ENCODE measurements around the gene NEUROG2. TPM values are rescaled to one million over a fixed set of nuclear protein-coding genes. Genes with fewer than 3 reads are reported as not detected.

The NEUROG2 gene
- total RNA-seq, 1 experiment from 2014 or later = not detected

DNA sequence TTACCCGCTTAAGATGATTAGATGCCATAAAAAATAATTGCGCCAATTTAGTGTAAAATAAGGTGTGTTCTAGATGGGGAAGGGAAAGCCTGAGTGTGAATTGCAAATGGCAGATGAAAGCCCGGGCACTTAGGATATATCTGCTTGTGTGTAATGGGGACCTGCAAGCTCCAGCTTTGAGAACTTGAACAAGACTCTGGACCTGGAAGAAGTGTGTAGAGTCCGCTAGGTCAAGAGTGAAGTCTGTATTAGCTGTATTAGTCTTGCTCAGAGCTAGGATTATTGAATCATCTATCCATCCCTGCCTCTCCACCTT is 4.2 kb downstream of the NEUROG2 start:
- Mint-ChIP-seq H3K36me3 (ENCODE audit: insufficient read depth, unreplicated experiment) (no peaks in the 10 kb centered on the region), H3K4me1 (ENCODE audit: insufficient read depth, unreplicated experiment) (peaks cover 20% of the 10 kb centered on the region)
- BruUV-seq (replicated peaks) = no TSS peak

DNA sequence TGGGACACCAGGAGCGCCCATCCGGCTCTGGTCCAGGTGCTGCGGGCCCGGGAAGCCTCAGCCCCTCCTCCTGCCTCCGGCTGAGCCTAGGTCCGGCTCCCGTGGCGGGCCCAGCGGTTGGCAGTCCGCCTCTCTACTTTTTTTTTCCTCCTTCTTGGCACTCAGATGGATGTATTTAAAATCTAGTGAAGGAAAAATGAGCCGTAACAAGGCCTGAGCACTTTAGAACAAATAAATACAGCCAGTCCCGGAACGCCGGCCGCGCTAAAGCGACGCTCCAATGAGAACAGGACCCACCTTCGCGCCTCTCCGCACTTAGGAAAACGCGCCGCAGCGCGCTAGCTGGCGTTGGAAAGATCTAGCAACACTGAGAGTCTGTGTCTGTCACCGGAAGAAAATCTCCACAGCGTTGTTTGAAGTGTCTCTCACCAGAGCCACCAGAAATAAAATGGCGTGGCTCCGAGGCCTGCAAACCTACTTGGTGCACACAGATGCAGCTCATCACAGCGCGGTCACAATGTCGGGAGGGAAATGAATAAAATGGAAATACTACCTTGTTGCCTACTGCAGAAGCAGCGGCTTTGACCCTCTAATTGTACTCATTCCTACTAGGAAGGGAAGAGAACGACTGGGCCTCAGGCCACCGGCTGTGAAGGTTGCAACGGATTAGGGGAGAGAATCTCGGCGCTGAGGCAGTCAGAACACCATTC is 4.7 kb downstream of the NEUROG2 start:
- TF ChIP-seq, protein P1, sequence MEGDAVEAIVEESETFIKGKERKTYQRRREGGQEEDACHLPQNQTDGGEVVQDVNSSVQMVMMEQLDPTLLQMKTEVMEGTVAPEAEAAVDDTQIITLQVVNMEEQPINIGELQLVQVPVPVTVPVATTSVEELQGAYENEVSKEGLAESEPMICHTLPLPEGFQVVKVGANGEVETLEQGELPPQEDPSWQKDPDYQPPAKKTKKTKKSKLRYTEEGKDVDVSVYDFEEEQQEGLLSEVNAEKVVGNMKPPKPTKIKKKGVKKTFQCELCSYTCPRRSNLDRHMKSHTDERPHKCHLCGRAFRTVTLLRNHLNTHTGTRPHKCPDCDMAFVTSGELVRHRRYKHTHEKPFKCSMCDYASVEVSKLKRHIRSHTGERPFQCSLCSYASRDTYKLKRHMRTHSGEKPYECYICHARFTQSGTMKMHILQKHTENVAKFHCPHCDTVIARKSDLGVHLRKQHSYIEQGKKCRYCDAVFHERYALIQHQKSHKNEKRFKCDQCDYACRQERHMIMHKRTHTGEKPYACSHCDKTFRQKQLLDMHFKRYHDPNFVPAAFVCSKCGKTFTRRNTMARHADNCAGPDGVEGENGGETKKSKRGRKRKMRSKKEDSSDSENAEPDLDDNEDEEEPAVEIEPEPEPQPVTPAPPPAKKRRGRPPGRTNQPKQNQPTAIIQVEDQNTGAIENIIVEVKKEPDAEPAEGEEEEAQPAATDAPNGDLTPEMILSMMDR (IDR thresholded peaks at IDR 0.05; ENCODE audit: unreplicated experiment) = no peak
- H3K4me3 Mint-ChIP-seq (ENCODE audit: unreplicated experiment) = no peak overlapping the region
- no TSS peak for BruUV-seq (replicated peaks)

More for the DNA sequence above, 4.2 kb downstream of the NEUROG2 start:
- TF ChIP-seq, protein P1 (IDR thresholded peaks at IDR 0.05; ENCODE audit: unreplicated experiment) = no peak
- peaks cover 79% of the 10 kb centered on the region for H3K27me3 Mint-ChIP-seq (ENCODE audit: insufficient read depth, unreplicated experiment)
- CTCF ChIA-PET = interaction anchor here (0.6 to 1.9 kb wide), 3 partner anchors 12 to 128 kb away, joined by 3 to 9 read pairs (median 3); no protein-coding TSS in a partner anchor
- POLR2A ChIA-PET = interaction anchor here (1.3 kb wide), 1 partner anchor 9 kb away, joined by 3 read pairs; no protein-coding TSS in a partner anchor
- no peak overlapping the region for H3K27ac Mint-ChIP-seq (ENCODE audit: low read depth, unreplicated experiment)
- no peak for DNase-seq (ENCODE audit: unreplicated experiment)
- no peaks in the 10 kb centered on the region for H3K9me3 Mint-ChIP-seq (ENCODE audit: unreplicated experiment)
- no peak overlapping the region for H3K4me3 Mint-ChIP-seq (ENCODE audit: unreplicated experiment)
- intact Hi-C loops (cut with micrococcal nuclease) = no loop called here

DNA sequence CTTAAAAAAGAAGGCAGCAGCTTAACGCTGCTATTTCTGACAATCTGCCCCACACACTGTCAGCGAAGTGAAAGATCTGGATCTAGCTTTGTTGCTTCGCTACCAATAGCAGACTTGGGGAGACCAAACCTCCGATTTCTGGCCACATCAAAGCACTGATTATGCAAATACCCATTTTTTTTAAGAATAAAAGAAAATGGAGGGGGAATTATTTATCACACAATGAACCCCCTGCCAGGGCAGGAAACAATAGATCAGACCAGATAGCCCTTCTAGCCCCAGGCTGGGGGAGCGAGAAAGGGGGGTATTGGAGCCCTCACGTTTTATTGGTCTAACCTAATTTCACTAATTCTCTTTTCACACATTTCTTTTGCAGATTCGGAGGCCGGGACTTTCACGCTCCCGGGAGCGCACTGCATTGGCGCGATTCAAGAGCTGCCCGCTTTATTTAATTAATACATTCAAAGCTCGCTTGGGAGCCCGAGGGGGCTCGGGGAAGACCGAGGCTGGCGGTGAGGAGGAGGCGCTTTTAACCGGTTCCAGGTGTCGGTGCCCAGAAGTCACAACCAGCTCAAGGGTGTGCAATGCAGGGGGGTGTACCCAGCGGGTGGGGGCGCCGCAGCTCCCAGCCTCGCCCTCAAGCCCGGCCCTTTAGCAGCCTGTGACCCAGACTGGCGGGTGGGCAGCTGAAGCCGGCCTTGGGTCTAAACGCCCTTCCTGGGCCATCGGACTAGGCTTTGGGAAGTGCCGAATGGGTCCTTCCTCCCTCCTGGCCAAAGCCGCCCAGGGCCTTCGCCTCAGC is 5.5 kb downstream of the NEUROG2 start:
- Mint-ChIP-seq H3K36me3 (ENCODE audit: insufficient read depth, unreplicated experiment) (no peaks in the 10 kb centered on the region), H3K4me3 (ENCODE audit: unreplicated experiment) (peak overlapping the region; percentile 67), H3K27ac (ENCODE audit: low read depth, unreplicated experiment) (no peak overlapping the region), H3K27me3 (ENCODE audit: insufficient read depth, unreplicated experiment) (peaks cover 66% of the 10 kb centered on the region), H3K4me1 (ENCODE audit: insufficient read depth, unreplicated experiment) (peaks cover 17% of the 10 kb centered on the region), H3K9me3 (ENCODE audit: unreplicated experiment) (no peaks in the 10 kb centered on the region)
- DNase-seq (ENCODE audit: unreplicated experiment) = no peak
- intact Hi-C loops (cut with micrococcal nuclease) = no loop called here
- ChIA-PET CTCF (interaction anchor here (0.6 to 1.6 kb wide), 3 partner anchors 13 to 96 kb away, joined by 3 to 5 read pairs (median 3); no protein-coding TSS in a partner anchor), POLR2A (no interaction called here)
- TF ChIP-seq, protein P1 (IDR thresholded peaks at IDR 0.05; ENCODE audit: unreplicated experiment) = no peak
- no TSS peak for BruUV-seq (replicated peaks)

More for the DNA sequence above, 4.7 kb downstream of the NEUROG2 start:
- ChIA-PET CTCF (interaction anchor here (0.6 to 1.6 kb wide), 2 partner anchors 13 to 95 kb away, joined by 3 to 5 read pairs; no protein-coding TSS in a partner anchor), POLR2A (interaction anchor here (1.3 kb wide), 1 partner anchor 9 kb away, joined by 3 read pairs; no protein-coding TSS in a partner anchor)
- Mint-ChIP-seq H3K27me3 (ENCODE audit: insufficient read depth, unreplicated experiment) (peaks cover 73% of the 10 kb centered on the region), H3K4me1 (ENCODE audit: insufficient read depth, unreplicated experiment) (peaks cover 17% of the 10 kb centered on the region), H3K27ac (ENCODE audit: low read depth, unreplicated experiment) (no peak overlapping the region), H3K9me3 (ENCODE audit: unreplicated experiment) (no peaks in the 10 kb centered on the region), H3K36me3 (ENCODE audit: insufficient read depth, unreplicated experiment) (no peaks in the 10 kb centered on the region)
- DNase-seq (ENCODE audit: unreplicated experiment) = no peak
- intact Hi-C loops (cut with micrococcal nuclease) = no loop called here
